H1 (cell line): ENCODE data around the gene SEC22C. TPM values are rescaled to one million over a fixed set of nuclear protein-coding genes. Genes with fewer than 3 reads are reported as not detected.

Source experiments
- CTCF ChIA-PET: fragments of 300-600 bp; sonication (Branson Sonifier 250); formaldehyde crosslinking; loops from one replicate; lab custom pipeline; 2021; ENCODE audit not compliant: partially characterized antibody; lab: Charles Lee
- POLR2A ChIA-PET: fragments of 300-600 bp; sonication (Branson Sonifier 250); formaldehyde crosslinking; loops from one replicate; lab custom pipeline; 2021; ENCODE audit warnings: inconsistent platforms; ENCODE audit not compliant: partially characterized antibody; lab: Charles Lee
- DNase-seq, 2 experiments: peaks; one replicate each; pipeline versions ENCODE4 v3.0.0 to v3.0.0-alpha.2; 2010 to 2022; ENCODE audit warnings: low spot score in 2 of 2, low read depth in 1 of 2, mixed read lengths in 1 of 2
- FAIRE-seq: peaks from 2 replicates; lab custom pipeline; 2011; peaks lifted over from hg19 to GRCh38; lab: Jason Lieb, UNC
- H2AFZ ChIP-seq: 2 replicates; pipeline ENCODE4 v1.8.1; 2012; ENCODE audit warnings: low read length, inconsistent platforms
- H2AK5ac ChIP-seq: 2 replicates; pipeline ENCODE4 v1.6.1; 2013; ENCODE audit warnings: low read depth, low read length
- H2BK120ac ChIP-seq: replicated peaks from 2 replicates; pipeline ENCODE3; 2013; ENCODE audit warnings: low read depth, low read length, inconsistent platforms
- H2BK12ac ChIP-seq: 2 replicates; pipeline ENCODE4 v1.6.1; 2013; ENCODE audit warnings: low read depth, low read length
- H2BK15ac ChIP-seq: 2 replicates; pipeline ENCODE4 v1.6.1; 2013; ENCODE audit warnings: low read length
- H2BK20ac ChIP-seq: 2 replicates; pipeline ENCODE4 v1.6.1; 2013; ENCODE audit warnings: low read length
- H2BK5ac ChIP-seq: 2 replicates; pipeline ENCODE4 v1.6.1; 2013; ENCODE audit warnings: low read depth, low read length
- H3K14ac ChIP-seq: 2 replicates; pipeline ENCODE4 v1.6.1; 2013; ENCODE audit warnings: inconsistent platforms; ENCODE audit not compliant: insufficient read length
- H3K18ac ChIP-seq: 2 replicates; pipeline ENCODE4 v1.6.1; 2013; ENCODE audit warnings: low read length; ENCODE audit errors: extremely low read depth
- H3K23ac ChIP-seq: 2 replicates; pipeline ENCODE4 v1.6.1; 2013; ENCODE audit warnings: inconsistent platforms; ENCODE audit not compliant: insufficient read length
- H3K23me2 ChIP-seq: 2 replicates; pipeline ENCODE4 v1.6.1; 2013; ENCODE audit warnings: low read depth, low read length
- H3K27ac ChIP-seq: 2 replicates; pipeline ENCODE4 v1.6.1; 2011; ENCODE audit warnings: low read depth, low read length, inconsistent platforms
- H3K27me3 ChIP-seq, 4 experiments: replicated peaks in 1 of 4; 1 replicate in 1 of 4; 2 replicates in 3 of 4; pipeline versions ENCODE4 v1.6.1 to v1.8.1; 2011 to 2013; ENCODE audit warnings: low read length in 3 of 4, mild to moderate bottlenecking in 3 of 4, inconsistent platforms in 2 of 4, mixed read lengths in 2 of 4, moderate library complexity in 1 of 4; ENCODE audit not compliant: control insufficient read depth in 3 of 4, insufficient read depth in 3 of 4; ENCODE audit errors: extremely low read depth in 1 of 4
- H3K36me3 ChIP-seq, 4 experiments: 2 replicates each; pipeline versions ENCODE4 v1.6.1 to v1.8.1; 2011 to 2013; ENCODE audit warnings: mild to moderate bottlenecking in 4 of 4, low read length in 3 of 4, moderate library complexity in 2 of 4, control low read depth in 1 of 4, inconsistent platforms in 1 of 4; ENCODE audit not compliant: insufficient read depth in 4 of 4, control insufficient read depth in 2 of 4
- H3K4ac ChIP-seq: replicated peaks from 2 replicates; pipeline ENCODE3; 2013; ENCODE audit warnings: low read length, low read depth, mixed read lengths, inconsistent platforms; ENCODE audit not compliant: insufficient read length
- H3K4me1 ChIP-seq, 4 experiments: replicated peaks in 1 of 4; 1 replicate in 1 of 4; 2 replicates in 3 of 4; pipeline versions ENCODE4 v1.6.1 to v1.8.1; 2011 to 2013; ENCODE audit warnings: low read length in 3 of 4, inconsistent platforms in 2 of 4, mixed read lengths in 1 of 4; ENCODE audit not compliant: insufficient read depth in 4 of 4, control insufficient read depth in 3 of 4
- H3K4me2 ChIP-seq, 2 experiments: 2 replicates each; pipeline versions ENCODE4 v1.6.1 to v1.8.1; 2011 to 2013; ENCODE audit warnings: low read depth in 2 of 2, low read length in 2 of 2, control low read depth in 1 of 2, inconsistent platforms in 1 of 2, mild to moderate bottlenecking in 1 of 2; ENCODE audit not compliant: insufficient read depth in 1 of 2
- H3K4me3 ChIP-seq, 4 experiments: fragments of 200-600, 300-600 bp in 1 of 4; sonication (generic), shearing (Covaris generic), sonication (Bioruptor Twin) in 1 of 4; 2 replicates each; pipeline versions ENCODE4 v1.5.1 to v1.8.1; 2011 to 2016; ENCODE audit warnings: low read length in 4 of 4, low read depth in 3 of 4, control low read depth in 2 of 4, inconsistent platforms in 2 of 4, mild to moderate bottlenecking in 2 of 4, mixed read lengths in 1 of 4, moderate library complexity in 1 of 4; ENCODE audit not compliant: insufficient read depth in 2 of 4; ENCODE audit errors: extremely low read depth in 1 of 4
- H3K56ac ChIP-seq: replicated peaks from 2 replicates; pipeline ENCODE3; 2013; ENCODE audit warnings: low read depth, mild to moderate bottlenecking, mixed read lengths, low read length, inconsistent platforms; ENCODE audit not compliant: insufficient read length
- H3K79me1 ChIP-seq: 2 replicates; pipeline ENCODE4 v1.6.1; 2013; ENCODE audit warnings: low read depth, low read length, control low read depth
- H3K79me2 ChIP-seq, 2 experiments: 2 replicates each; pipeline versions ENCODE4 v1.6.1 to v1.8.1; 2012 to 2013; ENCODE audit warnings: low read length in 2 of 2, mild to moderate bottlenecking in 2 of 2, inconsistent platforms in 1 of 2; ENCODE audit not compliant: insufficient read depth in 2 of 2, control insufficient read depth in 1 of 2
- H3K9ac ChIP-seq, 4 experiments: replicated peaks in 1 of 4; 1 replicate in 1 of 4; 2 replicates in 3 of 4; pipeline versions ENCODE4 v1.6.1 to v1.8.1; 2011 to 2013; ENCODE audit warnings: low read depth in 3 of 4, low read length in 3 of 4, control low read depth in 2 of 4, mild to moderate bottlenecking in 2 of 4, moderate library complexity in 2 of 4, inconsistent platforms in 1 of 4; ENCODE audit errors: extremely low read depth in 1 of 4
- H3K9me3 ChIP-seq, 2 experiments: 2 replicates each; pipeline versions ENCODE4 v1.6.1 to v1.8.1; 2012 to 2013; ENCODE audit warnings: mild to moderate bottlenecking in 2 of 2, moderate library complexity in 2 of 2, control low read depth in 1 of 2, inconsistent platforms in 1 of 2, low read depth in 1 of 2, low read length in 1 of 2, mixed read lengths in 1 of 2; ENCODE audit not compliant: insufficient read depth in 2 of 2
- H4K20me1 ChIP-seq, 2 experiments: replicated peaks in 1 of 2; 2 replicates each; pipeline versions ENCODE3 to v1.8.1; 2011 to 2013; ENCODE audit warnings: inconsistent platforms in 2 of 2, low read length in 2 of 2, mild to moderate bottlenecking in 1 of 2; ENCODE audit not compliant: insufficient read depth in 2 of 2, control insufficient read depth in 1 of 2
- H4K5ac ChIP-seq: 2 replicates; pipeline ENCODE4 v1.6.1; 2013; ENCODE audit warnings: low read length, low read depth, mixed read lengths, inconsistent platforms; ENCODE audit not compliant: insufficient read length
- H4K8ac ChIP-seq: 2 replicates; pipeline ENCODE4 v1.8.0; 2013; ENCODE audit warnings: mild to moderate bottlenecking, moderate library complexity, low read length, inconsistent platforms; ENCODE audit not compliant: insufficient read depth; ENCODE audit errors: extremely low read depth
- H4K91ac ChIP-seq: replicated peaks from 2 replicates; pipeline ENCODE3; 2013; ENCODE audit warnings: low read length, mixed read lengths, inconsistent platforms; ENCODE audit not compliant: insufficient read length
- EZH2 ChIP-seq: fragments of 200-600 bp; sonication (generic); IDR thresholded peaks from 2 replicates; pipeline ENCODE4 v1.7.1; 2012; ENCODE audit warnings: low read depth, mild to moderate bottlenecking, moderate library complexity, low read length, inconsistent platforms; ENCODE audit not compliant: severe bottlenecking
- GABPA ChIP-seq: IDR thresholded peaks from 2 replicates; pipeline ENCODE4 v1.6.1; 2011; ENCODE audit warnings: mild to moderate bottlenecking, low read length, moderate library complexity, borderline replicate concordance; ENCODE audit not compliant: insufficient read depth
- POLR2A ChIP-seq, 2 experiments: IDR thresholded peaks; 1 replicate in 1 of 2; 2 replicates in 1 of 2; pipeline ENCODE4 v1.6.1; 2011; ENCODE audit warnings: low read depth in 2 of 2, low read length in 2 of 2, mild to moderate bottlenecking in 2 of 2; ENCODE audit errors: control extremely low read depth in 1 of 2
- TCF12 ChIP-seq: IDR thresholded peaks from 2 replicates; pipeline ENCODE4 v1.6.1; 2011; ENCODE audit warnings: low read depth, mild to moderate bottlenecking, low read length
- WGBS, 2 experiments: shearing (Covaris generic) in 1 of 2; methylation state at CpG; one replicate each; pipeline versions ENCODE4 v1.1.6 to v1.1.7; 2013 to 2015; ENCODE audit warnings: low lambda C conversion rate in 2 of 2, mixed read lengths in 2 of 2, inconsistent platforms in 1 of 2, low coverage in 1 of 2, missing lambda C conversion rate in 1 of 2; ENCODE audit not compliant: insufficient replicate concordance in 2 of 2, insufficient coverage in 1 of 2, insufficient read length in 1 of 2; ENCODE audit errors: extremely low coverage in 1 of 2, missing lambda C conversion rate in 1 of 2; 5-methylcytosine and 5-hydroxymethylcytosine counted together
- polyA plus RNA-seq, 7 experiments: library from polyadenylated mRNA; depleted of rRNA in 3 of 7; stranded (reverse) in 5 of 7; unstranded in 2 of 7; fragments of >200 nt in 5 of 7; fragments of 200-250 nt in 2 of 7; gene quantifications; 1 replicate in 5 of 7; 2 replicates in 1 of 7; 4 replicates in 1 of 7; pipeline versions ENCODE4 v1.2.1 to v1.2.3, GENCODE V29; 2011 to 2013; ENCODE audit warnings: missing spikeins in 2 of 7, mixed read lengths in 2 of 7
- total RNA-seq: library from RNA; stranded (reverse); fragmentation: NEBNext Ultra II Directional; extraction: Animal tissue kit (Norgen Biotek cat#: 25700); gene quantifications from 2 replicates; pipeline ENCODE4 v1.2.1, GENCODE V29; 2021

The SEC22C gene
- total and polyA plus RNA-seq, 2 of the 8 experiments (the other 6 are each of a cell fraction or from before 2014, with no cell fraction given): 23.4 to 38.3 TPM

DNA sequence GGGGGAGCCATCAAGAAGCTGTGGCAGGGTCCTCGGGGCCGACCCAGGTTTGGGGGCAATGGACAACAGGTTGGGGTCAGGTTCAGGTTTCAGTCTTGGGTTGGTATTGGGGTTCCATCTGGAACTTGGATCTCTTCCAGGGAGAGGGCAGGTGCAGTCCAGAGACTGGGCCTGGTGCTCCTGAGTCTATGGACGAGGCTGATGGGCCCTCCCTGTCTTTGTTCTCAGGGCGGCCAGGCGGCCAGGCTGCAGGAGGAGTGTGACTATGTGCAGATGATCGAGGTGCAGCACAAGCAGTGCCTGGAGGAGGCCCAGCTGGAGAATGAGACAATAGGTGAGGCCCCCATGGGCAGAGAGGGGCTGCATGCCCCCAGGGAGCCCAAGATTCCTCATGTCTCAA is 68.2 kb downstream of the SEC22C start:
- Histone ChIP-seq H2AK5ac (no peak overlapping the region), H3K27ac (no peak overlapping the region), H3K79me2 (no peaks in the 10 kb centered on the region), H3K4me2 (no peak overlapping the region), H3K9me3 (no peaks in the 10 kb centered on the region)
- DNase-seq: no peak
- TF ChIP-seq TCF12: no peak
- no peak for TF ChIP-seq GABPA
- TF ChIP-seq EZH2: no peak
- no peak for TF ChIP-seq POLR2A (IDR thresholded peaks at IDR 0.05; ENCODE audit: control extremely low read depth in 1 of 2, low read depth in 2 of 2, low read length in 2 of 2)
- TF ChIP-seq, all 59 proteins: peak for 0
- CTCF ChIA-PET: interaction anchor here (1.3 to 23.3 kb wide), 8 partner anchors 11 to 284 kb away, joined by 3 to 458 read pairs (median 6); partner anchors contain the start of gene VIPR1
- H3K4me3 ChIP-seq: no peak overlapping the region
- H3K56ac ChIP-seq: no peak overlapping the region
- no peak overlapping the region for H3K9ac ChIP-seq
- 79% methylated on average over 6 of the region's 6 CpGs; no CpG with 5 or more reads in 1 of the 2 experiments for WGBS, 2 experiments
- no peak overlapping the region for H2BK12ac ChIP-seq
- H3K23ac ChIP-seq: no peak overlapping the region
- no peaks in the 10 kb centered on the region for H4K20me1 ChIP-seq
- no peaks in the 10 kb centered on the region for H3K4me1 ChIP-seq
- H2BK5ac ChIP-seq: no peak overlapping the region
- no peaks in the 10 kb centered on the region for H3K27me3 ChIP-seq
- no peaks in the 10 kb centered on the region; the same call in 1 of the 2 replicates for H3K23me2 ChIP-seq
- H2AFZ ChIP-seq: no peak overlapping the region
- H3K18ac ChIP-seq: no peak overlapping the region
- H2BK15ac ChIP-seq: no peak overlapping the region
- no peak overlapping the region for H3K14ac ChIP-seq
- no peak overlapping the region for H4K5ac ChIP-seq
- no peaks in the 10 kb centered on the region for H3K79me1 ChIP-seq
- POLR2A ChIA-PET: interaction anchor here (3.1 kb wide), 1 partner anchor 9 kb away, joined by 10 read pairs; no protein-coding TSS in a partner anchor
- no peak overlapping the region for H3K4ac ChIP-seq
- FAIRE-seq: no peak
- H2BK120ac ChIP-seq: no peak overlapping the region
- H2BK20ac ChIP-seq: no peak overlapping the region
- H4K91ac ChIP-seq: no peak overlapping the region
- no peaks in the 10 kb centered on the region; a peak in 1 of 8 replicates for H3K36me3 ChIP-seq
- no peak overlapping the region for H4K8ac ChIP-seq
